ENCODE measurements around the gene PGS1. TPM values are rescaled to one million over a fixed set of nuclear protein-coding genes. Genes with fewer than 3 reads are reported as not detected.

Gene PGS1
- total and polyA plus RNA-seq, 10 of the 15 experiments (the other 5 are each of a cell fraction or from before 2014, with no cell fraction given): 1.3 to 37.6 (median 27.4) TPM

GRCh38 chr17:78338486-78339259 is 39.8 kb upstream of the PGS1 start (continued):
- no peak for TF ChIP-seq CUX1 (IDR thresholded peaks at IDR 0.05; ENCODE audit: insufficient replicate concordance, low read depth, low read length)

GRCh38 chr17:78340183-78340955 is 38.1 kb upstream of the PGS1 start:
- ATAC-seq: no peak
- Histone ChIP-seq H3K27me3 (replicated peaks in 1 of 2; ENCODE audit: control insufficient read depth in 2 of 2, insufficient read depth in 2 of 2, low read length in 1 of 2) (no peaks in the 10 kb centered on the region), H3K4me2 (ENCODE audit: control insufficient read depth, insufficient read depth) (no peak overlapping the region), H3K36me3 (ENCODE audit: control insufficient read depth in 2 of 2, insufficient read depth in 2 of 2, low read length in 1 of 2) (no peaks in the 10 kb centered on the region), H2AFZ (ENCODE audit: control insufficient read depth, low read depth, low read length) (no peak overlapping the region), H3K4me1 (ENCODE audit: control insufficient read depth, insufficient read depth, low read length) (peaks cover 60% of the 10 kb centered on the region), H3K27ac (ENCODE audit: control insufficient read depth, insufficient read depth) (no peak overlapping the region), H3K4me3 (no peak overlapping the region), H4K20me1 (ENCODE audit: control insufficient read depth, insufficient read depth) (no peaks in the 10 kb centered on the region), H3K79me2 (ENCODE audit: control insufficient read depth, insufficient read depth, low read length) (no peaks in the 10 kb centered on the region), H3K9ac (ENCODE audit: control insufficient read depth, insufficient read depth, low read length) (no peak overlapping the region), H3K9me3 (replicated peaks; ENCODE audit: control insufficient read depth, insufficient read depth, low read length) (no peaks in the 10 kb centered on the region)
- RAD21 ChIA-PET (ENCODE audit: unreplicated experiment): interaction anchor here (1.2 to 7.3 kb wide), 5 partner anchors 16 to 83 kb away, joined by 3 to 81 read pairs (median 8); no protein-coding TSS in a partner anchor
- TF ChIP-seq RELB (IDR thresholded peaks at IDR 0.05; ENCODE audit: low read depth) (no peak), IKZF2 (IDR thresholded peaks at IDR 0.05) (no peak), ZBED1 (IDR thresholded peaks at IDR 0.05; ENCODE audit: borderline replicate concordance) (no peak), SUPT20H (IDR thresholded peaks at IDR 0.05; ENCODE audit: borderline replicate concordance, control insufficient read depth, low read depth, low read length) (no peak), NBN (IDR thresholded peaks at IDR 0.05) (no peak), CBX5 (IDR thresholded peaks at IDR 0.05; ENCODE audit: low read depth) (no peak), CREM (IDR thresholded peaks at IDR 0.05; ENCODE audit: low read depth) (no peak), CEBPB (IDR thresholded peaks at IDR 0.05; ENCODE audit: borderline replicate concordance in 1 of 2, low read depth in 2 of 2, low read length in 2 of 2) (no peak), FOXK2 (IDR thresholded peaks at IDR 0.05) (no peak)
- SMC1A ChIA-PET (ENCODE audit: uncharacterized antibody, unreplicated experiment): interaction anchor here (1.2 to 7.8 kb wide), 3 partner anchors 8 to 25 kb away, joined by 3 to 91 read pairs (median 7); partner anchors contain the start of gene SOCS3
- in situ Hi-C loops (cut with MboI): no loop called here
- WGBS (ENCODE audit: insufficient coverage, insufficient replicate concordance, low lambda C conversion rate, missing lambda C conversion rate): 58% methylated on average over 10 of the region's 10 CpGs
- FAIRE-seq: no peak
- POLR2A ChIA-PET: interaction anchor here (0.5 to 3.1 kb wide), 9 partner anchors 8 to 44 kb away, joined by 3 to 18 read pairs (median 5); no protein-coding TSS in a partner anchor
- CTCF ChIA-PET: interaction anchor here (0.9 to 2.9 kb wide), 6 partner anchors 14 to 82 kb away, joined by 3 to 14 read pairs (median 5); partner anchors contain the start of gene SOCS3
- BruUV-seq (replicated peaks): no TSS peak
- no peak for DNase-seq (ENCODE audit: low read depth, low spot score)
- intact Hi-C loops (cut with micrococcal nuclease; ENCODE audit: unreplicated experiment): no loop called here
